ENCODE measurements around the gene SPRR1A.

SPRR1A gene, protein sequence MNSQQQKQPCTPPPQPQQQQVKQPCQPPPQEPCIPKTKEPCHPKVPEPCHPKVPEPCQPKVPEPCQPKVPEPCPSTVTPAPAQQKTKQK

DNA sequence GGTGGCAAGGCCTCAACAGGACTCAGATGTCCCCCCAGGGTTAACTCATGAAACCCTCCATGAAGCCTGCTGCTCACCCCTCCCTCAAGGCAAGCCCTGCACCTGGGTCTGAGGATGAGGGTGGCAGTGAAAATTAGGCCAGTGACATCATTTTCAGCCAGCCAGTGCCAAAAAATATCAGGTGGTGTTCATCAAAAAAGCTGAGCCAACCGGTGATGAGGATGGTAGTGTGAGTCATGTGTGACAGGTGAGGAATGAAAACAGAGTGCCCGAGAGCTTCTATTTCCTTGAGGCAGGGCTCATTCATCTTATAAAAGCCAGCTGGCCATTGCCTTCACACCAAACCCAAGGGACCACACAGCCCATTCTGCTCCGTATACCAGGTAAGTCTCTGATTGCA is at the start of gene SPRR1A:
SPRR1A (plus strand) TSS at position 339 of the 400 bp plus-strand sequence. CDS start 1,150 bp downstream, outside the sequence.
- peak within 1 kb of the TSS; percentile 37 for H3K4me3 ChIP-seq (ENCODE audit: low read length)
- peak; percentile 86 for DNase-seq (ENCODE audit: low read depth)
- TF ChIP-seq, protein P1, sequence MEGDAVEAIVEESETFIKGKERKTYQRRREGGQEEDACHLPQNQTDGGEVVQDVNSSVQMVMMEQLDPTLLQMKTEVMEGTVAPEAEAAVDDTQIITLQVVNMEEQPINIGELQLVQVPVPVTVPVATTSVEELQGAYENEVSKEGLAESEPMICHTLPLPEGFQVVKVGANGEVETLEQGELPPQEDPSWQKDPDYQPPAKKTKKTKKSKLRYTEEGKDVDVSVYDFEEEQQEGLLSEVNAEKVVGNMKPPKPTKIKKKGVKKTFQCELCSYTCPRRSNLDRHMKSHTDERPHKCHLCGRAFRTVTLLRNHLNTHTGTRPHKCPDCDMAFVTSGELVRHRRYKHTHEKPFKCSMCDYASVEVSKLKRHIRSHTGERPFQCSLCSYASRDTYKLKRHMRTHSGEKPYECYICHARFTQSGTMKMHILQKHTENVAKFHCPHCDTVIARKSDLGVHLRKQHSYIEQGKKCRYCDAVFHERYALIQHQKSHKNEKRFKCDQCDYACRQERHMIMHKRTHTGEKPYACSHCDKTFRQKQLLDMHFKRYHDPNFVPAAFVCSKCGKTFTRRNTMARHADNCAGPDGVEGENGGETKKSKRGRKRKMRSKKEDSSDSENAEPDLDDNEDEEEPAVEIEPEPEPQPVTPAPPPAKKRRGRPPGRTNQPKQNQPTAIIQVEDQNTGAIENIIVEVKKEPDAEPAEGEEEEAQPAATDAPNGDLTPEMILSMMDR (IDR thresholded peaks at IDR 0.05; ENCODE audit: insufficient read depth, low read depth, low read length, missing control alignments), result no peak

DNA sequence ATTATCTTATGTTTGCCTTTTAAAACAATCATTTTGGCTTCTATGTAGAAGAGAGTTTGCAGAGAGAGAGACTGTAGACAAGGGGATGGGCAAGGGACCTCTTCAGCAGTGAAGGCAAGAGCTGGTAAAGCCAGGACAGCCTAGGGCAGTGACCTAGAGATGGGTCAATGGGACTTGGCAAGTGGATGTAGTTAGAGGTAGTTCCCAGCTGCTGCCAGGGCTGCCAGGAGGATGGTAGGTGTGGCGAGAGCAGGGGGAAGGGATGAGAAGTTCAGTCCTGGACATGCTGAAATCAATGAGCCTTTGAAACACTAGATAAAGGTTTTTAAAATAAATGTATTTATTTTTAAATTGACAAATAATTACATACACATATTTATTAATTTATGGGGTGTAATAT is 43.3 kb upstream of the SPRR1A start:
- no peak for DNase-seq (ENCODE audit: low read depth)
- TF ChIP-seq, protein P1 (IDR thresholded peaks at IDR 0.05; ENCODE audit: insufficient read depth, low read depth, low read length, missing control alignments), result no peak
- no peak overlapping the region for H3K4me3 ChIP-seq (ENCODE audit: low read length)

DNA sequence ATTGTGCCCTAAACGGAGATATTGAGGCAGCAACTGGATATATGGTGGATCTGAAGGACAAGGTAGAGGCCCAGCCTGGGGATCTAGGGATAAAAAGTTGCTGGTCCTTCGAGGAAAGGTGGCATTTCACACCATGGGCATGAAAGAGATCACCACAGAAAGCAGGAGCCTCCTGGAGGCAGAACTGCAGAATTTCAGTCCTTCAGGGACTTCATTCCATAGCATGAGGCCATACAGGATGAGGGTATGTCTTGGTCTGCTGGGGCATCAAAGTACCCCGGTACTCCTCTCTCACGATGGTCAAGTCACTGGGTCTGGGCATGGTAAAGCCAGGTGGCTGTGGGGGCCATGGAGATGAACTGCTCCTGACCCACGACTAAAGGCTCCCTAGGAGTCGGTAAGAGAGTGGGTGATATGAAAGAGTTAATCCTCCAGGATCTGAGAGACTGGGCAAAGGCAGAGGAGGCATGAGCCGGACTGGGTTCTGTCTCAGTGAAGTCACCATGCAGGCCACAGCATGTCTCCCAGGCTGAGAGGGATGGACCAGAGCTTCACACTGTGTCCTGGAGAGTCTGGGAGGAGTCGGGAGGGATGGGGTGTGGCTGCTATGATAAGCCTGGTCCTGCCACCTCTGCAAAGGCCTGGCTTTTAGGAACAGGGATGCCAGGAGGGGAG is 42.7 kb upstream of the SPRR1A start:
- TF ChIP-seq, protein P1 (IDR thresholded peaks at IDR 0.05; ENCODE audit: insufficient read depth, low read depth, low read length, missing control alignments), result peak; percentile 41
- DNase-seq (ENCODE audit: low read depth), result peak; percentile 97
- H3K4me3 ChIP-seq (ENCODE audit: low read length), result no peak overlapping the region

DNA sequence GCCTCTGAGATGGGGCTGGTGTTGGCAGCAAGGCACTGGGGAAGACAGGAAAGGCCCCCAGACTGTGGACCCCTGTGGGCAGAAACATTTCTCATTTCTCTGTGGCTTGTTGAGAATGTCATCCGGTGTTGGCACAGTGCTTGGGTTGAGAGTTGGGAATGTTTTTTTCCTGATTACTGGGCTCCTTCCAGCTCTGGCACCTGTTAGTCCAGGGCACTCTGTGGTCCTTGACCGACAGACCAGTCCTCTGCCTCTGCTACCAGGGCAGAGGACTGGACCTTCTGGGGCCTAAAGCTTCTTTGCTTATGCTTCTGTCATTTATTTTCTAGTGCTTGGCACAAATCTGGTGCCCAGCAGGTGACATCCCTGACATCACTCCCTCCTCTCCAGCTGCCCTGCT is 41.7 kb upstream of the SPRR1A start:
- TF ChIP-seq, protein P1 (IDR thresholded peaks at IDR 0.05; ENCODE audit: insufficient read depth, low read depth, low read length, missing control alignments), result no peak
- no peak overlapping the region for H3K4me3 ChIP-seq (ENCODE audit: low read length)
- DNase-seq (ENCODE audit: low read depth), result no peak

DNA sequence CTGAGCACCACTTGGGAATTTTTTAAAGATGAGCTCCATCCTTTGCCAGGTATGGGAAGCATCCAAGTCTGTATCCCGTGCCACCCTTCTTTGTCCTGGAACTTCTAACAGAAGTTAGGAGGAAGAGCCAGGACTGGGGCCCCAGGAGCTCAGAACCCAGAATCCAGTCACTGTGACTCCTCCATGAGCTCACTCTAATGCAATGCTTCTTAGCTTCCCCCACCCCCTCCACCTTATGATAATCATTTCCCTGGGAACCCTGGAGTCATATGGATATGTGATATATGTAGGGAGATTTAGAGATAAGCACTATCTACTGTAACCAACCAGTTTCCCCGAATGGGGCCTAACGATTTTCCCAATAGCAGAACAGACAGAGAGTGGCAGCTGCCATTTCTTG is 37.6 kb upstream of the SPRR1A start:
- TF ChIP-seq, protein P1 (IDR thresholded peaks at IDR 0.05; ENCODE audit: insufficient read depth, low read depth, low read length, missing control alignments), result no peak
- no peak overlapping the region for H3K4me3 ChIP-seq (ENCODE audit: low read length)
- DNase-seq (ENCODE audit: low read depth), result peak; percentile 82

DNA sequence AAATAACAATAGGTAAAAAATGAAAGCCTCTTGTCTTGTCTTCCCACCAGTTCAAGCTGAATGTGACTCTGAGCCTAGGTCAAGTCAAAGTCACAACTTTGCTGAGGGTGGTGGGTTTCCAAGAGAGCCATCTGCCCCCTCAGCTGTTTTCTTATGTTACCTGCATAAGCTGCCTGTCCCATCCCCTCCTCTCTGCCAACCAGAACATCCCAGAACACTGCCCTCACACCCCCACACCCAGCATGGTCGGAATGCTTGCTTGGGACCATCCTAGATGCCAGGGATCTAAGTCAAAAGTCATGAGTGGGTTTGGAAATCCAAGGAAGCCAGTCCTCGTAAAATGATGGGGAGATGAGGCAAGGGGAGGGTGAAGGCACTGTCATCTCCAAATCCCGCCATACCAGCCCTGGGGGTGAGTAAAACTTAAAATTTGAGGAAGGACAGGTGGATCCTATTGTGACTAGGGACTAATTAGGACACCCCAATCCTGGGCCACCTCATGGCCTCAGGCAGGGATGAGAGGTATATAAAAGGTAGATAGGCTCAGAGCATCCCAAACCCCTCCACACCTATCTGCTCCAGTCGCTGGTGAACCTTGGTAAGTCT is 37.1 kb upstream of the SPRR1A start, which contains the start of gene SPRR5:
SPRR5 (plus strand) TSS at position 556 of the 606 bp plus-strand sequence. CDS start 1,349 bp downstream, outside the sequence.
- TF ChIP-seq, protein P1 (IDR thresholded peaks at IDR 0.05; ENCODE audit: insufficient read depth, low read depth, low read length, missing control alignments), result no peak
- H3K4me3 ChIP-seq (ENCODE audit: low read length), result no peak within 1 kb of the TSS
- DNase-seq (ENCODE audit: low read depth), result no peak
